Left lung (tissue), 10 donors: ENCODE data around the gene CDH26. TPM values are rescaled to one million over a fixed set of nuclear protein-coding genes. Genes with fewer than 3 reads are reported as not detected.

Experiments used
- ATAC-seq: fragments of 200-7000 bp; cut with Tn5 transposase; one replicate; pipeline ENCODE4 v1.9.1; 2020; ENCODE audit warnings: moderate library complexity
- DNase-seq, 4 donors: peaks; one replicate each; pipeline ENCODE4 v3.0.0-alpha.2; 2013 to 2020
- H3K27ac ChIP-seq, 2 donors: fragments of 200-600 bp; sonication (generic) in 1 of 2; one replicate each; pipeline versions ENCODE4 v1.5.0 to v1.8.0; 2020 to 2021
- H3K27me3 ChIP-seq, 2 donors: fragments of 200-600 bp; sonication (generic) in 1 of 2; one replicate each; pipeline versions ENCODE4 v1.5.0 to v1.8.0; 2020 to 2021
- H3K36me3 ChIP-seq, 2 donors: fragments of 200-600 bp; sonication (generic) in 1 of 2; one replicate each; pipeline versions ENCODE4 v1.5.0 to v1.8.0; 2020 to 2021
- H3K4me1 ChIP-seq, 2 donors: fragments of 200-600 bp; one replicate each; pipeline ENCODE4 v1.8.0; 2021
- H3K4me3 ChIP-seq, 2 donors: fragments of 200-600 bp; sonication (generic) in 1 of 2; one replicate each; pipeline versions ENCODE4 v1.5.0 to v1.8.0; 2020 to 2021; ENCODE audit warnings: mild to moderate bottlenecking in 1 of 2
- H3K9me3 ChIP-seq, 2 donors: fragments of 200-600 bp; sonication (generic) in 1 of 2; one replicate each; pipeline versions ENCODE4 v1.5.0 to v1.8.0; 2020 to 2021
- intact Hi-C, 2 donors: fragments of 100-400 bp; cut with DNase I; formaldehyde crosslinking; loops; one replicate each; pipeline versions ENCODE4 v1.11.2 to v1.14.2; 2022
- polyA plus RNA-seq, 6 donors: library from polyadenylated mRNA; unstranded; fragments of 120-200 nt; gene quantifications; one replicate each; pipeline ENCODE4 v1.2.1, GENCODE V29; 2013; ENCODE audit not compliant: insufficient read length in 6 of 6
- total RNA-seq, 2 donors: library from RNA; stranded (reverse); fragmentation: NEBNext Ultra II Directional; extraction: Animal tissue kit (Norgen Biotek cat#: 25700); gene quantifications; one replicate each; pipeline ENCODE4 v1.2.1, GENCODE V29; 2021
- TF ChIP-seq, protein P1 (sequence below), 2 donors: fragments of 200-600 bp; sonication (generic) in 1 of 2; IDR thresholded peaks; one replicate each; pipeline versions ENCODE4 v1.5.0 to v1.8.0; 2021; ENCODE audit warnings: antibody characterized with exemption in 2 of 2
- donor health status: DM: no; HTN: yes; CAD: no.
- donor health status: DM: no; HTN: no; CAD: no.

Gene CDH26
- total and polyA plus RNA-seq, 8 donors = 1.6 to 7.3 (median 2.0) TPM

DNA sequence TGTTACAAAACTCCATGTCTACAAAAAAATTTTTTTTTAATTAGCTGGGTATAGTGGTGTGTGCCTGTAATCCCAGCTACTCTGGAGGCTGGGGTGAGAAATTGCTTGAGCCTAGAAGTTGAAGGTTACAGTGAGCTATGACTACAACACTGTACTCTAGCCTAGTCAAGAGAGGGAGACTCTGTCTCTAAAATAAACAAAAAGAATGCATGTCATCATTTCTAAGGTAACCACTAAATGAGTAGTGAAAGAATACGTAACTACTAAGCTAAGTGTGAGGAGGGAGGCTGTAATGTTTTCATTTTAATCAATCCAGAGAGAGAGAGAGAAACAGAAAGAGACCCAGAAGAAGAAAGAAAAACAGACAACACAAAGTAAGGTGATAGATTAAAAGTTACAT, 34.7 kb upstream of the CDH26 start:
- TF ChIP-seq, protein P1, sequence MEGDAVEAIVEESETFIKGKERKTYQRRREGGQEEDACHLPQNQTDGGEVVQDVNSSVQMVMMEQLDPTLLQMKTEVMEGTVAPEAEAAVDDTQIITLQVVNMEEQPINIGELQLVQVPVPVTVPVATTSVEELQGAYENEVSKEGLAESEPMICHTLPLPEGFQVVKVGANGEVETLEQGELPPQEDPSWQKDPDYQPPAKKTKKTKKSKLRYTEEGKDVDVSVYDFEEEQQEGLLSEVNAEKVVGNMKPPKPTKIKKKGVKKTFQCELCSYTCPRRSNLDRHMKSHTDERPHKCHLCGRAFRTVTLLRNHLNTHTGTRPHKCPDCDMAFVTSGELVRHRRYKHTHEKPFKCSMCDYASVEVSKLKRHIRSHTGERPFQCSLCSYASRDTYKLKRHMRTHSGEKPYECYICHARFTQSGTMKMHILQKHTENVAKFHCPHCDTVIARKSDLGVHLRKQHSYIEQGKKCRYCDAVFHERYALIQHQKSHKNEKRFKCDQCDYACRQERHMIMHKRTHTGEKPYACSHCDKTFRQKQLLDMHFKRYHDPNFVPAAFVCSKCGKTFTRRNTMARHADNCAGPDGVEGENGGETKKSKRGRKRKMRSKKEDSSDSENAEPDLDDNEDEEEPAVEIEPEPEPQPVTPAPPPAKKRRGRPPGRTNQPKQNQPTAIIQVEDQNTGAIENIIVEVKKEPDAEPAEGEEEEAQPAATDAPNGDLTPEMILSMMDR (IDR thresholded peaks at IDR 0.05) = no peak
- no peaks in the 10 kb centered on the region for H3K36me3 ChIP-seq
- H3K4me1 ChIP-seq = no peaks in the 10 kb centered on the region
- H3K4me3 ChIP-seq = no peak overlapping the region
- intact Hi-C loops = no loop called here
- no peak overlapping the region for H3K27ac ChIP-seq
- no peaks in the 10 kb centered on the region for H3K9me3 ChIP-seq
- DNase-seq = no peak
- no peak for ATAC-seq
- H3K27me3 ChIP-seq = no peaks in the 10 kb centered on the region

DNA sequence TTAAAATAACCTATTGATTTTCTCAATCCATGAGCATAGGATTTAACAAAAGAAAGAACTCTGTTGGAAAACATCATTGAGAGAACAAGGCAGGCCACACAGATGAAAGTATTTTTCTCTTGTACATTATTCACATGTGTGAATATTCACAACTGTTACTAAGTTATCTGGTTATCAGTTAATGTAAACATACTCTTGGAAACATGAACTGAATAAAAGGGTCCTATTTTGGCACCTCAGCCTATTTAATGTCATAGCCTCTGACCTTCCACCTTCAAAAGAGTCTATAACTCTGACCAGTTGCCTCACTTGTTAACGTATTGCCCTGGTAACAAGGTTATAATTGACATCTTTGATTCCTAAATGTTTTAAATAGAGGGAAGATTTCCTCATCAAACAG, 32.9 kb upstream of the CDH26 start:
- ATAC-seq (no peak), DNase-seq (no peak)
- Histone ChIP-seq H3K4me1 (no peaks in the 10 kb centered on the region), H3K27me3 (no peaks in the 10 kb centered on the region), H3K4me3 (no peak overlapping the region), H3K36me3 (no peaks in the 10 kb centered on the region), H3K27ac (no peak overlapping the region), H3K9me3 (no peaks in the 10 kb centered on the region)
- TF ChIP-seq, protein P1 (IDR thresholded peaks at IDR 0.05) = no peak
- intact Hi-C loops = no loop called here

DNA sequence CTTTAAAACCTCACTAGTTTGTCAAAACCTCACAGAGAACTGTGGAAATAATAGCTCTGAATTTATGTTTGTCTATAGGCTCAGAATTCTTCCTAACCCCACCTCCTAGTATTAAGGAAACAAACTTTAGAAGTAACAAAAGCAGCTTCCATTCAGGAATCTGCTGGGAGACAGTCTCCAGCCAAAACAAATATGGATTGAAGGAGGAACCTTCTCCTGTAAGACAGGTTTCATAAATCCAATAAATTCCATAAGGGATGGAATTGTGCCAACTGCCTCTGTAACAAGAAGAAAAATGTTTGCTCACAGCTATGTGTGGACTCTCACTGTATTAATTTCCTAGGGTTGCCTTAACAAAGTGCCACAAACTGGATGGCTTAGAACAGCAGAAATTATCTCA, 32.3 kb upstream of the CDH26 start:
- DNase-seq (peak in 1 of 4 donors; percentile 35), ATAC-seq (no peak)
- Histone ChIP-seq H3K9me3 (no peaks in the 10 kb centered on the region), H3K27ac (no peak overlapping the region), H3K4me3 (no peak overlapping the region), H3K36me3 (no peaks in the 10 kb centered on the region), H3K4me1 (no peaks in the 10 kb centered on the region), H3K27me3 (no peaks in the 10 kb centered on the region)
- TF ChIP-seq, protein P1 (IDR thresholded peaks at IDR 0.05) = no peak
- intact Hi-C loops = no loop called here

DNA sequence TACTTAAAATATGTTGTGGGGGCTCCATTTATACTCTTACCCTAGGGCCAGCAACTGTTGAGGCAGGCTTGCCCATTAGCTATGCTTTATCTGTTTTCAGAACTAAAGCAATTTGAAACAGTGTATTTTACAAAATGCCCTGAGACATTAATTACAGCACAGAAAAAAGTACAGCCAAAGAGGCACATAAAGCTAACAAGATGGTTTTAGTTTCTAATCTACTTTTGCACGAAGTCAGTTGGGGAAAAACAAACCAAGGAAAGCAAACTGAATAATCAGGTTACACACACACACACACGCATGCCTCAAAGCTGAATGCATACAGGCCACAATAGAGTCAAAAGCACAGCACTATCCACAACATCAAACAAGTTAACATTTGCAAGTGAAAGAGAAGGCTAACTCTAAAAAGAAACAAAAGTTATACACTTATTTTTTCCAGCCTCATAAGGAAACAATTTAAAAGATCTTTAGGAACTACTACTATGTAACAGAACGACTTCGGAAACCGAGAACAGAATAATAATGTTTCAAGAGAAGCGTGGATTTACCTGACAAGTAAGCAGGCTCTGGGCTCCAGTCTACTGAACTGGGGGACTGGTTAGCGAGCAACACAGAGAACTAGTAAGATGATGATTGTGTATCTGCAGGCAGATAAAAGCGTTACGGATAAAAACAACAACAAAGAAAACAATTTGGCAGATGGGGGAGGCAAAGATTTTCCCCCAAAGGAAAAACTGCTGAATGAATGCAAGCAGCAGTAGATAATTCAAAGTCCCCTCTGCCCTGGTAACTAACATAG, 26.5 kb upstream of the CDH26 start:
- ATAC-seq = no peak
- intact Hi-C loops = no loop called here
- TF ChIP-seq, protein P1 (IDR thresholded peaks at IDR 0.05) = no peak
- peaks cover 0 to 31% of the 10 kb centered on the region in 2 donors for H3K4me1 ChIP-seq
- no peak overlapping the region for H3K27ac ChIP-seq
- no peak for DNase-seq
- no peaks in the 10 kb centered on the region for H3K36me3 ChIP-seq
- no peaks in the 10 kb centered on the region for H3K9me3 ChIP-seq
- H3K4me3 ChIP-seq = no peak overlapping the region
- no peaks in the 10 kb centered on the region for H3K27me3 ChIP-seq

DNA sequence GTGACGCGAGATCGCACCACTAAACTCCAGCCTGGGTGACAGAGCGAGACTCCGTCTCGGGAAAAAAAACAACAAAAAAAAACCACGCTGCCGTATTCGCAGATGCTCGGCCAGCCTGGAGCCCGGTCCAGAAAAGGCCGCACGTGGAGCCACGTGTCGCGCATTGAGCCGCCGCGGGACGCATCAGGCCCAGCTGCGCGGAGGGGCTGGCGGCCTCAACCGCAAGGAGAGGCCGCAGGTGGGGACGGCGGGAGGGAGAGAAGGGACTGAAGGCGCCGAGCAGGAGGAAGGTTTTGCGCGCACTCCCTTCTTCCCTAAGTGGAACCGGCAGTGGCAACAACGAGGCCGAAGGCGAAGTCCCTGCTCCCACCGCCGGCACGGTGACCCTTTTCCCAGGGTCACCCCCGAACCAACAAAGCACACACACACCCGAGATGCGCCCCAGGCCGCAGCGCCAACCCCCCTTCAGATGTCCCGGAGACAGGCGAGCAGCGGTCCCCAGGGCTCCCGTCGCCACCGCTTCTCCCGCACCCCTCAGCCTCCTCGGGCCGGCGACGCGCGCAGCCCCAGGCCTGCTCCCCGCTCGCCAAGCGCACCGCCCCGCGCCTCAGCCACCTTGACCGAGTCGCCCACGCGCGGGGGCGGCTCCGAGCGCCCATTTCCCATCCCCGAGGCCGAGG, 25.5 kb upstream of the CDH26 start:
- peaks cover 6 to 41% of the 10 kb centered on the region in 2 donors for H3K4me1 ChIP-seq
- H3K9me3 ChIP-seq = no peaks in the 10 kb centered on the region
- no peaks in the 10 kb centered on the region for H3K36me3 ChIP-seq
- intact Hi-C loops = no loop called here
- ATAC-seq (no peak), DNase-seq (peak in 1 of 4 donors; percentile 82)
- TF ChIP-seq, protein P1 (IDR thresholded peaks at IDR 0.05) = no peak
- no peak overlapping the region for H3K27ac ChIP-seq
- H3K27me3 ChIP-seq = no peaks in the 10 kb centered on the region
- H3K4me3 ChIP-seq = peak overlapping the region in 1 of 2 donors; percentile 56
